ENCODE data around the gene NPLOC4. TPM values are rescaled to one million over a fixed set of nuclear protein-coding genes. Genes with fewer than 3 reads are reported as not detected.

Gene NPLOC4
- total and polyA plus RNA-seq, 4 donors = 23.5 to 67.4 (median 50.6) TPM

DNA sequence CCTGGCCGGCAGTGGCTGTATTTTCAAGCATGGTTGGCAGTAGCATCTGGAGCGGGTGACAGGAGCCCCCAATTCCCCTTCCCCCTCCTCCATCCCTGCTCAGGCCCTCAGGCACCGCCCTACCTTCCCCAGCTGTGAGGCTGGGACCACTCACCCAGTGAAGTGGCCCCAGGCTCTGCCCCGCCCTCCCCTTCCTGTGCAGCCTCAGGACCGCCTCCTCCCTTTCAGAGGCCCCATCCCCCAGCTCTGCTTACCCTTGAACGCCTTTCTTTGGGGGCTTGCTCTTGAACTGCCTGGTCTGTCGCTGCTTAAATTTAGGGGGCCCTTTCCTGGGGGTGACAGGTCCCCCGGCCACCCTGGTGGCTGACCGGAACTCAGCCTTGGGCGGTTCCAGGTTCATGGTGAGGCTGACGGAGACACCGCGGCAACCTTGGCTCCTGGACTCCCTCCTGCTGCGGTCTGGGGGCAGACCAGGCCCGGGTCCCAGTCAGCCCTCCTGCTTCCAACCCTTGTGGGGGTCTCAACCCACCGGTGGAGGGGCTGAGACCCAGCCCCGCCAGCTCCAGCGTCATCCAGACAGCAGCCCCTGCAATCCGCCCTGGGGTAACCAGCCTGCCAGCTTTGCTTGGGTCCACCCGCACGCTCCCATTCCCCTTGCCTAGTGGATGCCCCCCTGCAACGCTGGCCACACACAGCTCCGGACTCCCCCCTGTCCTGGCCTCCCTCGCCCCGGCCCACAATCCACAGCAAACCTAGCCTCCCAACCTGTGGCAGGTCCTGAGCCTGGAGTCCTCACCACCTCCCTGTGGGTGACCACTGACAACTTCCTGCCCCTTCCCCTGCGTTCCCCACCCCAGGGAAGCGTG, 16.2 kb upstream of the NPLOC4 start:
- Histone ChIP-seq H3K36me3 (ENCODE audit: control insufficient read depth in 4 of 4, insufficient read depth in 3 of 4, low read depth in 1 of 4, low read length in 3 of 4) (no peaks in the 10 kb centered on the region), H3K27ac (ENCODE audit: low read depth in 1 of 2, low read length in 2 of 2) (no peak overlapping the region), H3K4me1 (ENCODE audit: control insufficient read depth in 4 of 4, insufficient read depth in 4 of 4, low read length in 3 of 4) (peaks cover 0 to 3% (median 0%) of the 10 kb centered on the region in 4 donors), H3K9ac (ENCODE audit: low read depth in 1 of 2, low read length in 2 of 2) (no peak overlapping the region), H3K9me3 (ENCODE audit: control insufficient read depth in 4 of 4, low read length in 3 of 4) (peaks cover 0 to 5% (median 2%) of the 10 kb centered on the region in 4 donors), H3K4me3 (ENCODE audit: low read depth in 1 of 3, low read length in 3 of 3) (no peak overlapping the region), H3K27me3 (ENCODE audit: control insufficient read depth in 4 of 4, insufficient read depth in 4 of 4, low read length in 3 of 4) (peaks cover 0 to 4% (median 2%) of the 10 kb centered on the region in 4 donors)
- 59% methylated on average over 27 of the region's 27 CpGs for WGBS
- TF ChIP-seq, protein P1, sequence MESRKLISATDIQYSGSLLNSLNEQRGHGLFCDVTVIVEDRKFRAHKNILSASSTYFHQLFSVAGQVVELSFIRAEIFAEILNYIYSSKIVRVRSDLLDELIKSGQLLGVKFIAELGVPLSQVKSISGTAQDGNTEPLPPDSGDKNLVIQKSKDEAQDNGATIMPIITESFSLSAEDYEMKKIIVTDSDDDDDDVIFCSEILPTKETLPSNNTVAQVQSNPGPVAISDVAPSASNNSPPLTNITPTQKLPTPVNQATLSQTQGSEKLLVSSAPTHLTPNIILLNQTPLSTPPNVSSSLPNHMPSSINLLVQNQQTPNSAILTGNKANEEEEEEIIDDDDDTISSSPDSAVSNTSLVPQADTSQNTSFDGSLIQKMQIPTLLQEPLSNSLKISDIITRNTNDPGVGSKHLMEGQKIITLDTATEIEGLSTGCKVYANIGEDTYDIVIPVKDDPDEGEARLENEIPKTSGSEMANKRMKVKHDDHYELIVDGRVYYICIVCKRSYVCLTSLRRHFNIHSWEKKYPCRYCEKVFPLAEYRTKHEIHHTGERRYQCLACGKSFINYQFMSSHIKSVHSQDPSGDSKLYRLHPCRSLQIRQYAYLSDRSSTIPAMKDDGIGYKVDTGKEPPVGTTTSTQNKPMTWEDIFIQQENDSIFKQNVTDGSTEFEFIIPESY (IDR thresholded peaks at IDR 0.05) = no peak
- TF ChIP-seq HNF4A (conservative IDR thresholded peaks at IDR 0.05) (no peak), TAF1 (conservative IDR thresholded peaks at IDR 0.05) (no peak), RXRA (IDR thresholded peaks at IDR 0.05) (no peak)
- no peak for DNase-seq (ENCODE audit: low spot score)

- Histone ChIP-seq H3K36me3 (ENCODE audit: control insufficient read depth in 4 of 4, insufficient read depth in 3 of 4, low read depth in 1 of 4, low read length in 3 of 4) (no peaks in the 10 kb centered on the region), H3K27me3 (ENCODE audit: control insufficient read depth in 4 of 4, insufficient read depth in 4 of 4, low read length in 3 of 4) (peaks cover 0 to 6% (median 3%) of the 10 kb centered on the region in 4 donors), H3K9ac (ENCODE audit: low read depth in 1 of 2, low read length in 2 of 2) (no peak overlapping the region), H3K4me1 (ENCODE audit: control insufficient read depth in 4 of 4, insufficient read depth in 4 of 4, low read length in 3 of 4) (peaks cover 0 to 3% (median 0%) of the 10 kb centered on the region in 4 donors), H3K4me3 (ENCODE audit: low read depth in 1 of 3, low read length in 3 of 3) (no peak overlapping the region), H3K9me3 (ENCODE audit: control insufficient read depth in 4 of 4, low read length in 3 of 4) (peaks cover 0 to 5% (median 2%) of the 10 kb centered on the region in 4 donors), H3K27ac (ENCODE audit: low read depth in 1 of 2, low read length in 2 of 2) (no peak overlapping the region)
- WGBS = 77% methylated on average over 10 of the region's 10 CpGs
- DNase-seq (ENCODE audit: low spot score) = no peak
- no peak for TF ChIP-seq CTCF (IDR thresholded peaks at IDR 0.05; ENCODE audit: low read depth, low read length, missing input control)
- TF ChIP-seq RAD21 (IDR thresholded peaks at IDR 0.05) = no peak
- TF ChIP-seq GABPA (IDR thresholded peaks at IDR 0.05 in 1 of 2, conservative IDR thresholded peaks at IDR 0.05 in 1 of 2) = no peak
- TF ChIP-seq, protein P1 (IDR thresholded peaks at IDR 0.05) = no peak
- TF ChIP-seq NR2F2 (IDR thresholded peaks at IDR 0.05) = no peak
- TF ChIP-seq, protein P2, sequence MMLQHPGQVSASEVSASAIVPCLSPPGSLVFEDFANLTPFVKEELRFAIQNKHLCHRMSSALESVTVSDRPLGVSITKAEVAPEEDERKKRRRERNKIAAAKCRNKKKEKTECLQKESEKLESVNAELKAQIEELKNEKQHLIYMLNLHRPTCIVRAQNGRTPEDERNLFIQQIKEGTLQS (IDR thresholded peaks at IDR 0.05) = no peak
- no peak for TF ChIP-seq EGR1 (IDR thresholded peaks at IDR 0.05; ENCODE audit: low read depth in 2 of 2)
- no peak for TF ChIP-seq HNF4A (conservative IDR thresholded peaks at IDR 0.05)
- no peak for TF ChIP-seq FOXA1 (IDR thresholded peaks at IDR 0.05)
- TF ChIP-seq, protein P3, sequence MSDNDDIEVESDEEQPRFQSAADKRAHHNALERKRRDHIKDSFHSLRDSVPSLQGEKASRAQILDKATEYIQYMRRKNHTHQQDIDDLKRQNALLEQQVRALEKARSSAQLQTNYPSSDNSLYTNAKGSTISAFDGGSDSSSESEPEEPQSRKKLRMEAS (IDR thresholded peaks at IDR 0.05) = no peak
- TF ChIP-seq TAF1 (conservative IDR thresholded peaks at IDR 0.05) = no peak
- no peak for TF ChIP-seq FOXA2 (IDR thresholded peaks at IDR 0.05)
- no peak for TF ChIP-seq RXRA (IDR thresholded peaks at IDR 0.05)
- TF ChIP-seq HNF4G (IDR thresholded peaks at IDR 0.05) = no peak
- TF ChIP-seq, protein P4, sequence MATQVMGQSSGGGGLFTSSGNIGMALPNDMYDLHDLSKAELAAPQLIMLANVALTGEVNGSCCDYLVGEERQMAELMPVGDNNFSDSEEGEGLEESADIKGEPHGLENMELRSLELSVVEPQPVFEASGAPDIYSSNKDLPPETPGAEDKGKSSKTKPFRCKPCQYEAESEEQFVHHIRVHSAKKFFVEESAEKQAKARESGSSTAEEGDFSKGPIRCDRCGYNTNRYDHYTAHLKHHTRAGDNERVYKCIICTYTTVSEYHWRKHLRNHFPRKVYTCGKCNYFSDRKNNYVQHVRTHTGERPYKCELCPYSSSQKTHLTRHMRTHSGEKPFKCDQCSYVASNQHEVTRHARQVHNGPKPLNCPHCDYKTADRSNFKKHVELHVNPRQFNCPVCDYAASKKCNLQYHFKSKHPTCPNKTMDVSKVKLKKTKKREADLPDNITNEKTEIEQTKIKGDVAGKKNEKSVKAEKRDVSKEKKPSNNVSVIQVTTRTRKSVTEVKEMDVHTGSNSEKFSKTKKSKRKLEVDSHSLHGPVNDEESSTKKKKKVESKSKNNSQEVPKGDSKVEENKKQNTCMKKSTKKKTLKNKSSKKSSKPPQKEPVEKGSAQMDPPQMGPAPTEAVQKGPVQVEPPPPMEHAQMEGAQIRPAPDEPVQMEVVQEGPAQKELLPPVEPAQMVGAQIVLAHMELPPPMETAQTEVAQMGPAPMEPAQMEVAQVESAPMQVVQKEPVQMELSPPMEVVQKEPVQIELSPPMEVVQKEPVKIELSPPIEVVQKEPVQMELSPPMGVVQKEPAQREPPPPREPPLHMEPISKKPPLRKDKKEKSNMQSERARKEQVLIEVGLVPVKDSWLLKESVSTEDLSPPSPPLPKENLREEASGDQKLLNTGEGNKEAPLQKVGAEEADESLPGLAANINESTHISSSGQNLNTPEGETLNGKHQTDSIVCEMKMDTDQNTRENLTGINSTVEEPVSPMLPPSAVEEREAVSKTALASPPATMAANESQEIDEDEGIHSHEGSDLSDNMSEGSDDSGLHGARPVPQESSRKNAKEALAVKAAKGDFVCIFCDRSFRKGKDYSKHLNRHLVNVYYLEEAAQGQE (IDR thresholded peaks at IDR 0.05) = no peak
- TF ChIP-seq YY1 (IDR thresholded peaks at IDR 0.05) = no peak
- TF ChIP-seq SP1 (IDR thresholded peaks at IDR 0.05) = no peak
Measured at GRCh38 chr17:81651692-81652091, 14.8 kb upstream of the NPLOC4 start.
